HG02798 (cell line): ENCODE data around the gene LSM5.

ENCODE experiments used
- ATAC-seq: cut with Tn5 transposase; IDR thresholded peaks from one replicate; pipeline ENCODE4 v1.9.1; 2021; ENCODE audit warnings: mild to moderate bottlenecking; ENCODE audit not compliant: unreplicated experiment, poor library complexity

LSM5 gene

DNA sequence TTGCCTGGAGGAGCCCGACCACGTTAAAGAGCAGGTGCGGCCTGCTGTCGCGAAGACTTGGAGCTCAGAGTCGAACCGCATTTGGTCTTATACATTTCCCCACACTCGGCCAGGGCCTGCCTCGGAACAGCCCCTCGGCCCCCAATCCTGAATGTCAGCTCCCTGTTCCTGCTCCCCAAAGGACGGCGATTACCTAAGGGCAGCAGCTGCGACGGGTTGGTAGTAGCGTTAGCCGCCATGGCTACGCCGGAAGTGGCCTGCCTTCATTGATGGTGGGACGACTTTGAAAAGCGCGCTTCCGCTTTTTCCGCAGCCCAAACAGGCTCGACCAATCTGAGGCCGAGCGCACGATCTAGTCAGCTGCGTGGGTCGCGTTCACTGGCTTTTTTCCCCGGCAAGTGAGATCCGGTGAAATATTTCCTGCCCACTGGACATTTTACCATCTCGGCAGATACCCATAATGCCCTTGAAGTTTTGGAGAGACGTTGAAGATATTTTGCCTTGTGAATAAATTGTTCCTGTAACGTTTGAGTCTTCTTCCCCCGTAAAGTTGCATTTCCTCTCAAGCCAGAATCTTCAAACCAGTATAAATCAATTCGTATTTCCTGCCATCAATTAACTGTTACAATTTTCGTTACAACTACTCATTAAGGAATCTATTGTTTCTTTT, at the start of gene LSM5:
LSM5 (minus strand) TSS at position 254 of the 670 bp plus-strand sequence; CDS start at position 239, 15 bp downstream.
- peak; percentile 91 for ATAC-seq

DNA sequence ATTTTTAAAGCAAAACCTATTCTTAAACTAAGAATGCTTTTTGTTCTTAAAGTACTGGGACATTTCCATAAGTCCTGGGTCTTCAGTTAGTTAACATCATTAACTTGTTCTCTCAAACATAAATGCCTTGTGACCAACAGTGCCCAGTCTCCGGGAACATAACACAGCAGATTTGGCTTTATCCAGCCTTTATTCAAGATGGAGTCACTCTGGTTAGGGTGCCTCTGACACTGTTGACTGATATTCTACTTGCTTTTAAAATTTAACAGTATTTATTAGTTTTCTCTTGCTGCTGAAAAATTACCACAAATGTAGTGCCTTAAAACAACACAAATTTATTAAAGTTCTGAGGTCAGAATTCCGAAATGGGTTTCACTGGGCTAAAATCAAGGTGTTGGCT, 49.2 kb upstream of the LSM5 start:
- no peak for ATAC-seq

DNA sequence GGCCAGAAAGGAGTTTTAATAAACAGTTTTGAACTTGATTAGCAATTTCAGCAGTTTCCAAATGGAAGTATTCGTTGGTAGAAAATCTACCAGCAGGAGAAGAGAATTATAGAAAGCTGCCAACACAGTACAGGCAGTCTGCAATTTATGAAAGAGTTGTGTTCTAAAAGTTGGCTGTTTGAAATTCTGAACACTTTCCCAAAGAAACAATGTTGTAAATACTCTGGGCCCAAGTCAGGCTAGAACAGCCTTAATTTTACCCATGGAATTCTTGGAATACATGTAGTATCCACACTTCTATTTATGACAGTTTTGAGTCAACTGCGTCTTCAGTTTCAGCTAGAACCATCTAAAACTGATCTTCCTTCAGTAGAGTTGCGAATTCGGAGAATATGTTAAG, 47.6 kb upstream of the LSM5 start:
- no peak for ATAC-seq

DNA sequence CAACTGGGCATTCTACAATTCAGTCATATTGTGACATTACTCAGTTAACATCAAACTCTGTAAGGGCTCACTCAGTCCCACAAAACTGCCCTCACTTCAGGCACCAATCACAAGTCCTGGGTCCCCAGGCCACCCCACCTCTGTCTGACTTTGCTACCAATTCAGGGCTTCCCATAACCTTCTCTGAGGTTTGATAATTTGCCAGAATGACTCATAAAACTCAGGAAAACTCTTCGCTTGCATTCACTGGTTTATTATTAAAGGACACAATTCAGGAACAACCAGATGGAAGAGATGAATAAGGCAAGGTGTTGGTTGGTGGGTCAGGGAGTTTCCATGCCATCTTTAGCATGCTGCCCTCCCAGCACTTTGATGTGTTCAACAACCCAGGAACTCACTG, 46.4 kb upstream of the LSM5 start:
- no peak for ATAC-seq

- ATAC-seq = no peak
These were observed 45.8 kb upstream of the LSM5 start for GRCh38 chr7:32536016-32536415.

- no peak for ATAC-seq
These were observed 45.1 kb upstream of the LSM5 start for GRCh38 chr7:32535162-32535702.

- no peak for ATAC-seq
These were observed 43.3 kb upstream of the LSM5 start for GRCh38 chr7:32533276-32534029.

GRCh38 chr7:32532716-32533115, 42.5 kb upstream of the LSM5 start:
- ATAC-seq = no peak

DNA sequence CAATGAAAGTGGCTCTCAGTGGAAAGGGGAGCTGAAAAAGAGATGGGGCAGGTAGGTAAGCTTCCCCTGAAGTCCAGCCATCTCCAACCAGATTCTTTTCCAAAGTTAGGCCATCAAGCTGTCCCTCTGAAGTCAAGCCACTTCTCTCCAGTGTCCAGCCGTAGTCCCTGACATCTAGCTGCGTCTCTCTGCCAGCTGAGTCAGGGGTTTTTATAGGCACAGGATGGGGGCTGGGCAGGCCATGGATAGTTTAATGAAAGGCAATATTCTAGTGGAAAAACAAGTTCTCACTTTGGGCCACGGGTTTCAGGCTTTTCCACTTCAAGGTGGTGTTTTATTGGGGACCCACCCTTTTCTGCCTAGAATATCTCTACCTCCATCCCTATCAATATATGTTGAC, 41.9 kb upstream of the LSM5 start:
- ATAC-seq = no peak

DNA sequence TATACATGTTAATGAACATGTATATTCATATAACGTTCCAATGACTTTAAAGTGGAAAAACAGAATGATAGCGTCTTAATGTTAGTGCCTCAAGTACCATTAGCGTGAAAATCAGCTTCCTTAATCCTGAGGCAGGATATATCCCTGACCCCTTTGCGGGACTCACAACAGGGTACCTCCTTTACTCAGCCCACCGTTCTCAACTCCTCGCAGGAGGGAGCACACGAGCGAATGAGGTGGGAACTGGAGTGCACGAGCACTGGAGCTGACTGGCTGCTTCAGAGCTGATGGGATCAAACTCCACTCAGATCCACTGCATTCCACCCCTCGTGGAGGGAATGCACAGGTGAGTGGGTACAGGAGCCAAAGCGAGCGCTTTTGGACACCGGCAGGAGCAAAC, 41.2 kb upstream of the LSM5 start:
- no peak for ATAC-seq

DNA sequence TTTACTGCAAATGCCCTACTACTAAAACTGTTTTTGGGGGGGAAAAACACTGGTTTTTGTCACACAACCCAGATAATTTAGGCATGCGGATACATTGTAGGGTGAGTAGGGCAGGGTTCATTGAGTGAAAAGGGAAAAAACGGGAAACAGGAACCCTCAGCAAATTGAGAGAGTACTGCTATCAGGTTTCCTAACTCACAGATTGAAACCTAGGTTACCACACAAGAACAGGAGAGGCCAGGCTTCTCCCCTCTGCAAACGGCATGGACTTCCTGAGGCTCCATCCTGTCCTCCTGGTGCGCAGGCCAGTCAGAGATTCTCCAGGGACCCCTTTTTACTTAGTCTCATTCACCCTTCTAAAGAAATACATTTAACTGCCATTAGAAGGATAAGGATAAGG, 35.7 kb upstream of the LSM5 start:
- no peak for ATAC-seq

DNA sequence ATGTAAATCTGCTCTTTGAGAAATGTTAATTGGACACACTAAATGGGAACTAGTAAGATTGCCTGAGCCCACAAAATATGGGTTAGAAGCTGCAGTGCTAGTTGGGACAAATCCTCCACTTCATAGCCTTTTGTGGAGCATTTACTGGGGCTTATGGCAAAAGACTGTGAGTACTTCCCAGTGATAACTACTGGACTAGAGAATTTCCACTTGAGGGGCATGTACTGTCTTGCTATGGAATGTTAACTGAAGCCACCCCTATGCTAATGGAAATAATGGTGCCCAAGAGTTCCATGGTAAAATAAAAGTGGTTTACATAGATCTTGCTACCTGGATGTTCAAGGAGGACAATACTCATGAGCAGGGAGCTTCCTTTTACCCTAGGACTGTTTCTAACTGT, 34.5 kb upstream of the LSM5 start:
- no peak for ATAC-seq

DNA sequence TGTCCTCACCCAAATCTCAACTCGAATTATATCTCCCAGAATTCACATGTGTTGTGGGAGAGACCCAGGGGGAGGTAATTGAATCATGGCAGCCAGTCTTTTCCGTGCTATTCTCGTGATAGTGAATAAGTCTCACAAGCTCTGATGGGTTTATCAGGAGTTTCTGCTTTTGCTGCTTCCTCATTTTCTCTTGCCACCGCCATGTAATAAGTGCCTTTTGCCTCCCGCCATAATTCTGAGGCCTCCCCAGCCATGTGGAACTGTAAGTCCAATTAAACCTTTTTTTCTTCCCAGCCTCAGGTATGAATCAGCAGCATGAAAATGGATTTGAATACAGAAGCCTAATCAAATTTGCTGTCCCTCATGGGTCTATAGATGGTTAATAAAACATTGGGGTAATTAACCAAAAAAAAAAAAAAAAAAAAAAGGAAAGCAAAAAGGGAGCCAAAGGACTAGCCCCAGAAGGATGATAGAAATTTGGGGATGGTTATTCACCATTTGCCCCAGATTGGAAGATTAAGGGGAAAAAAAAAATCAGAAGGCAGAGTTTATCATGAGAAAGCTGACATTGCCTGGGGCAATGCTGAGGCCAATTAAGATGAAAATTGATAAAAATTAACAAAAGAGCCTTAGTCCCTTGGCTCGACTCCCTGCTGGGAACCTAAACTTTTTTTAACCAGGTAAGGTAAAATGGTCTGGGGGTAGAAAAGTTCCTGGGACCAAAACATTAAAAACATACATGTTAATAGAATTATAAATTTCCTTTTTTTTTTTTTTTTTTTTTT, 32.8 kb upstream of the LSM5 start:
- ATAC-seq = no peak

- ATAC-seq = no peak
These were observed 29.6 kb upstream of the LSM5 start for GRCh38 chr7:32519763-32520162.

- no peak for ATAC-seq
These were observed 28.5 kb upstream of the LSM5 start for GRCh38 chr7:32518534-32519140.

DNA sequence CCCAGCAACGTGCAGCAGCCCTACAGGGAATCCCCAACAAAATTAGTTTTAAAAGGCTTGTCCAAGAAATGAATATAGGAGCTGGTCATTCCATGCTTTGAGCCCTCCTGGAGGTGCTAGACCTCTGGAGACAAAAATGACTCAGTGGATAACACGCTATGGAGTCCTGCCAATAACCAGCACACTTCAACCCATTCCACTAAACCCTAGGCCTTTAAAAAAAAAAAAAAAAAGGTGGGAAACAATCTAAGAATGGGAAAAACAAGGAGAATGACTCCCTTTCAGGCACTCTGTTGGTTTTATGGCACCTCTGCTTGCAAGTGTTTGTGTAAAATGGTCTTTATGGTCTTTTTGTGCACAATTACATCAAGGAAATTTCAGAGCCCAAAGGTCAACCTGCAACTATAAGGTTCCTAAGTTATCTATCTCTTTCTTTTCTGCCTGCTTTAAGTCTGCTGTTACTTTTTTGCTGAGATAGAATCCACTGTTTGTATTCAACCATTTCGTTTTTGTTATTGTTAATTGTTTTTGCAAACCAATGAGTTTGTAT, 26.4 kb upstream of the LSM5 start:
- ATAC-seq = peak; percentile 40

- ATAC-seq = peak; percentile 68
These were observed 25.8 kb upstream of the LSM5 start for GRCh38 chr7:32515890-32516550.

- ATAC-seq = no peak
These were observed 23.0 kb upstream of the LSM5 start for GRCh38 chr7:32513210-32513609.

GRCh38 chr7:32511791-32512190, 21.6 kb upstream of the LSM5 start:
- no peak for ATAC-seq

GRCh38 chr7:32507414-32507813, 17.2 kb upstream of the LSM5 start:
- ATAC-seq = no peak
